Esophagus squamous epithelium (tissue), 5 donors: Measurements from ENCODE around the gene CCDC157. TPM values are rescaled to one million over a fixed set of nuclear protein-coding genes. Genes with fewer than 3 reads are reported as not detected.
"Not testable (repeated sequence)": the region's sequence is repeated elsewhere in the genome, so short reads cannot be mapped to it uniquely, and the experiment has no call there.

Source experiments
- DNase-seq: peaks from one replicate; lab custom pipeline; 2025; lab: John Stamatoyannopoulos, UW
- H3K27ac ChIP-seq, 4 donors: fragments of 200-600 bp; sonication (generic); one replicate each; pipeline ENCODE4 v1.5.1; 2016 to 2019; ENCODE audit warnings: mild to moderate bottlenecking in 1 of 4
- H3K27me3 ChIP-seq, 4 donors: fragments of 200-600 bp; sonication (generic); 1 replicate in 3 of 4; 2 replicates in 1 of 4; pipeline versions ENCODE4 v1.5.1 to v1.6.0; 2017 to 2021; ENCODE audit warnings: antibody characterized with exemption in 1 of 4
- H3K36me3 ChIP-seq, 3 donors: fragments of 200-600 bp; sonication (generic); one replicate each; pipeline ENCODE4 v1.5.1; 2016 to 2019
- H3K4me1 ChIP-seq, 3 donors: fragments of 200-600 bp; sonication (generic); one replicate each; pipeline ENCODE4 v1.5.1; 2017 to 2019
- H3K4me3 ChIP-seq, 4 donors: fragments of 200-600 bp; sonication (generic); 1 replicate in 3 of 4; 2 replicates in 1 of 4; pipeline ENCODE4 v1.5.1; 2016 to 2019; ENCODE audit warnings: mild to moderate bottlenecking in 2 of 4, moderate library complexity in 1 of 4
- H3K9me3 ChIP-seq, 3 donors: fragments of 200-600 bp; sonication (generic); one replicate each; pipeline ENCODE4 v1.5.1; 2016 to 2019
- CTCF ChIP-seq, 6 experiments: fragments of 450-650 bp in 4 of 6; fragments of 200-600 bp in 2 of 6; sonication (generic) in 2 of 6; IDR thresholded peaks; one replicate each; pipeline ENCODE4 v1.5.1; 2016 to 2019; ENCODE audit warnings: antibody characterized with exemption in 6 of 6, mild to moderate bottlenecking in 4 of 6, moderate library complexity in 4 of 6
- POLR2A ChIP-seq, 4 donors: fragments of 450-650 bp; IDR thresholded peaks; one replicate each; pipeline ENCODE4 v1.6.1; 2017; ENCODE audit warnings: antibody characterized with exemption in 4 of 4, mild to moderate bottlenecking in 4 of 4, moderate library complexity in 3 of 4
- WGBS, 2 donors: methylation state at CpG; one replicate each; pipeline ENCODE4 v1.1.5; 2018; 5-methylcytosine and 5-hydroxymethylcytosine counted together
- intact Hi-C: fragments of 100-400 bp; cut with DNase I; formaldehyde crosslinking; loops from one replicate; pipeline ENCODE4 v1.15.0; 2022
- total RNA-seq, 4 donors: library from RNA; depleted of rRNA; stranded (reverse); fragments of >200 nt; gene quantifications; one replicate each; pipeline ENCODE4 v1.1.0, GENCODE V29; 2016
- donor health status: DM: yes; HTN: yes; CAD: no.

The CCDC157 gene
- total RNA-seq, 4 donors from 2014 or later, result 0.47 to 9.2 (median 3.1) TPM

- no peaks in the 10 kb centered on the region for H3K9me3 ChIP-seq
- intact Hi-C loops, result no loop called here
- peaks cover 86 to 100% (median 90%) of the 10 kb centered on the region in 3 donors for H3K36me3 ChIP-seq
- TF ChIP-seq POLR2A (IDR thresholded peaks at IDR 0.05), result no peak
- no peak for TF ChIP-seq CTCF (IDR thresholded peaks at IDR 0.05)
- WGBS, 2 donors, result 92 to 96% methylated on average over 3 to 4 of the region's 4 CpGs
- H3K4me1 ChIP-seq, result no peaks in the 10 kb centered on the region
- no peak for DNase-seq
- H3K4me3 ChIP-seq, result no peak overlapping the region
- H3K27ac ChIP-seq, result no peak overlapping the region
- H3K27me3 ChIP-seq, result no peaks in the 10 kb centered on the region
These were observed 19.9 kb upstream of the CCDC157 start for GRCh38 chr22:30336752-30337460.

GRCh38 chr22:30337461-30337778, 19.4 kb upstream of the CCDC157 start:
- Histone ChIP-seq H3K4me1 (no peaks in the 10 kb centered on the region), H3K9me3 (no peaks in the 10 kb centered on the region), H3K27ac (no peak overlapping the region), H3K36me3 (peaks cover 91 to 100% (median 93%) of the 10 kb centered on the region in 3 donors), H3K4me3 (no peak overlapping the region), H3K27me3 (no peaks in the 10 kb centered on the region)
- TF ChIP-seq POLR2A (IDR thresholded peaks at IDR 0.05) (no peak), CTCF (IDR thresholded peaks at IDR 0.05) (no peak)
- DNase-seq, result no peak
- WGBS, 2 donors, result 89 to 90% methylated on average over 6 of the region's 8 CpGs
- intact Hi-C loops, result no loop called here

DNA sequence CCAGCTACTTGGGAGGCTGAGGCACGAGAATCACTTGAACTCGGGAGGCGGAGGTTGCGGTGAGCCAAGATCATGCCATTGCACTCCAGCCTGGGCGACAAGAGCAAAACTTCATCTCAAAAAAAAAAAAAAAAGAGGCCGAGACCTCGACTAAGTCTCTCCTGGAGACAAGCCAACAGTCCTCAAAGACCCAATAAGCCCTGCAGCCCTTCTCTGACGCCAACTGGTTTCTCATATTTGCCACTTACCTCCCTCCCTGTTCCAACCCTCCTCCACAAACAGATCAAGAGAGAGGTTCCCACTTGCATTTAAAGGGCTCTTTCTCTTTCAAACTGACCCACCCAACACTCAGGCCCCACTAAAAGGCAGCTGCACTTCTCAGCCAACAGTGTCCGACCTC, 18.5 kb upstream of the CCDC157 start:
- intact Hi-C loops, H3K27ac ChIP-seq, H3K4me1 ChIP-seq, DNase-seq, H3K4me3 ChIP-seq, H3K27me3 ChIP-seq, H3K9me3 ChIP-seq: not testable (repeated sequence)
- H3K36me3 ChIP-seq, result peaks cover 90 to 100% (median 100%) of the 10 kb centered on the region in 3 donors
- WGBS, 2 donors, result 78 to 80% methylated on average over 6 to 9 of the region's 9 CpGs

DNA sequence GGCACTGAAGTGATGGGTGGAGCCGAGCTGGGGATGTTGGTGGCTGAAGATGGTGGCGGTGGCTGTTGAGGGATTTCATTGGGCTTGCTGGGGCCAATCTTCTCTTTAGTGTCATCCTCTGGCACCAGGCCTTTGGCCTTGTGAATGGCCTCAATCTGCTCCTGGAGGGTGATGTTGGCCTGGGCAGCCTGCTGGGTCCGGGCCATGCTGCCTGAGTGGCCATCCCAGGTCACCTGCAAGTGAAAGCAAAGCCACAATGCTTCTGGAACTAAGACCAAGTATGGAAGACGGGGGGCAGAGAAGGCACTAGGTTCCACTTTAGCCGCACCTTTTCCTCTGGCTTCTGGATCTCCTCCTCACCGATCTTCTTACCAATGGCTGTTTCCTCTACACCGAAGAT, 18.0 kb upstream of the CCDC157 start:
- intact Hi-C loops, result no loop called here
- no peaks in the 10 kb centered on the region for H3K4me1 ChIP-seq
- no peak overlapping the region for H3K27ac ChIP-seq
- H3K36me3 ChIP-seq, result peaks cover 89 to 100% (median 100%) of the 10 kb centered on the region in 3 donors
- no peak overlapping the region for H3K4me3 ChIP-seq
- 92 to 100% methylated on average over 5 of the region's 7 CpGs for WGBS, 2 donors
- DNase-seq, result no peak
- H3K27me3 ChIP-seq, result no peaks in the 10 kb centered on the region
- no peaks in the 10 kb centered on the region for H3K9me3 ChIP-seq
- no peak for TF ChIP-seq CTCF (IDR thresholded peaks at IDR 0.05)
- TF ChIP-seq POLR2A (IDR thresholded peaks at IDR 0.05), result no peak

GRCh38 chr22:30340911-30341685, 15.7 kb upstream of the CCDC157 start:
- H3K9me3 ChIP-seq, result no peaks in the 10 kb centered on the region
- no peak for TF ChIP-seq CTCF (IDR thresholded peaks at IDR 0.05)
- no peak for TF ChIP-seq POLR2A (IDR thresholded peaks at IDR 0.05)
- H3K27ac ChIP-seq, result peak overlapping the region in 3 of 4 donors; percentile 2 to 42 (median 28)
- H3K4me1 ChIP-seq, result no peaks in the 10 kb centered on the region
- H3K4me3 ChIP-seq, result no peak overlapping the region
- 80 to 97% methylated on average over 6 of the region's 16 CpGs for whole genome bisulfite sequencing, 2 donors
- no peak for DNase-seq
- peaks cover 91 to 100% (median 100%) of the 10 kb centered on the region in 3 donors for H3K36me3 ChIP-seq
- no peaks in the 10 kb centered on the region for H3K27me3 ChIP-seq
- intact Hi-C loops, result no loop called here
